Measurements from ENCODE around the gene ZNF827.

DNA sequence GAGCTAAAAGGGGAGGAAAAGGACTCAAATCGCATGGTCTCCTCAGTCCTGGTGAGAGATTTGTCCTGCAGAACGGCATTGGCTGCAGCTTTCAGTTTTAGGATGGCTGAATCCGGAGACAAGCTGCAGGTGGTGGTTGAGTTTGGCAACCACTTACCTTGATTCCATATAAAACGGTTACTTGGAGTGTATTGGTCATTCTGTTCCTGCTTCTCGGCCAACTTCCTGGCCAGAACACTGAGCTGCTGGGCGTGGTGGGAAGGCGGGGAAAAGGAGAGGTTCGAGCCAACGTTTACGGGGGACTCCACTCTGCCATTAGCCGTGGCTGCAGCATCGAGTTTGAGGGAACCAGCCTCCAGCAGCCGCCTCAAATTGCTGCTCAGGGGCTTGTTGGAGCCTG lies 36.1 kb downstream of the ZNF827 start:
- TF ChIP-seq POLR2A (IDR thresholded peaks at IDR 0.05) = no peak
- TF ChIP-seq, protein P1, sequence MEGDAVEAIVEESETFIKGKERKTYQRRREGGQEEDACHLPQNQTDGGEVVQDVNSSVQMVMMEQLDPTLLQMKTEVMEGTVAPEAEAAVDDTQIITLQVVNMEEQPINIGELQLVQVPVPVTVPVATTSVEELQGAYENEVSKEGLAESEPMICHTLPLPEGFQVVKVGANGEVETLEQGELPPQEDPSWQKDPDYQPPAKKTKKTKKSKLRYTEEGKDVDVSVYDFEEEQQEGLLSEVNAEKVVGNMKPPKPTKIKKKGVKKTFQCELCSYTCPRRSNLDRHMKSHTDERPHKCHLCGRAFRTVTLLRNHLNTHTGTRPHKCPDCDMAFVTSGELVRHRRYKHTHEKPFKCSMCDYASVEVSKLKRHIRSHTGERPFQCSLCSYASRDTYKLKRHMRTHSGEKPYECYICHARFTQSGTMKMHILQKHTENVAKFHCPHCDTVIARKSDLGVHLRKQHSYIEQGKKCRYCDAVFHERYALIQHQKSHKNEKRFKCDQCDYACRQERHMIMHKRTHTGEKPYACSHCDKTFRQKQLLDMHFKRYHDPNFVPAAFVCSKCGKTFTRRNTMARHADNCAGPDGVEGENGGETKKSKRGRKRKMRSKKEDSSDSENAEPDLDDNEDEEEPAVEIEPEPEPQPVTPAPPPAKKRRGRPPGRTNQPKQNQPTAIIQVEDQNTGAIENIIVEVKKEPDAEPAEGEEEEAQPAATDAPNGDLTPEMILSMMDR (IDR thresholded peaks at IDR 0.05) = no peak
